Hematopoietic multipotent progenitor cell (in vitro differentiated cells): ENCODE data around the gene ATP6V1B1. TPM values are rescaled to one million over a fixed set of nuclear protein-coding genes. Genes with fewer than 3 reads are reported as not detected.
"Not testable (repeated sequence)": the region's sequence is repeated elsewhere in the genome, so short reads cannot be mapped to it uniquely, and the experiment has no call there.

Experiments
- DNase-seq, 3 donors: peaks; one replicate each; pipeline ENCODE4 v3.0.0-alpha.2; 2011 to 2015; ENCODE audit warnings: low read depth in 2 of 3, low spot score in 2 of 3
- small RNA-seq: library from RNA; depleted of rRNA; stranded (forward); fragments of <200 nt; gene quantifications from one replicate; pipeline ENCODE3, GENCODE V24; 2012
- total RNA-seq: library from RNA; depleted of rRNA; stranded (reverse); fragments of >200 nt; gene quantifications from one replicate; pipeline ENCODE4 v1.2.3, GENCODE V29; 2012

ATP6V1B1 gene
- total RNA-seq, 1 donor, result not detected

DNA sequence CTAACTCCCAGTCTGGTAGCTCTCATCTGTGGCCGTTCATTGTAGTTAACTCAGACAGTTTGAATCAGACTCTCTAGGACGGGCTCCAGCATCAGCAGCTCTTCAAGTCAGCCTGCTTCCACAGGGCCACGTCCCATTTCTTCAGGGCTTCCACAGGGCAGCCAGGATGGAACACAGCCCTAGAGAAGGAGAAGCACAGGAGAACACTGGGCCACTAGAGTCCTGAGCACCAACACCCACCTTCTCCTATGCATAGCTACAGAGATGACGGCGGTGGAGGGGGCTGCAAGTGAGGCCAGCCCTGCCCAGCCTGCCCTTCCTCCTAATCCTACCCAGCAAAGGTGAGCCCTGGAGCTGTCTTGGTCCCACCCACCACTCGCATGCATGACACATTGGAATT is 69.2 kb downstream of the ATP6V1B1 start:
- DNase-seq, result no peak

DNA sequence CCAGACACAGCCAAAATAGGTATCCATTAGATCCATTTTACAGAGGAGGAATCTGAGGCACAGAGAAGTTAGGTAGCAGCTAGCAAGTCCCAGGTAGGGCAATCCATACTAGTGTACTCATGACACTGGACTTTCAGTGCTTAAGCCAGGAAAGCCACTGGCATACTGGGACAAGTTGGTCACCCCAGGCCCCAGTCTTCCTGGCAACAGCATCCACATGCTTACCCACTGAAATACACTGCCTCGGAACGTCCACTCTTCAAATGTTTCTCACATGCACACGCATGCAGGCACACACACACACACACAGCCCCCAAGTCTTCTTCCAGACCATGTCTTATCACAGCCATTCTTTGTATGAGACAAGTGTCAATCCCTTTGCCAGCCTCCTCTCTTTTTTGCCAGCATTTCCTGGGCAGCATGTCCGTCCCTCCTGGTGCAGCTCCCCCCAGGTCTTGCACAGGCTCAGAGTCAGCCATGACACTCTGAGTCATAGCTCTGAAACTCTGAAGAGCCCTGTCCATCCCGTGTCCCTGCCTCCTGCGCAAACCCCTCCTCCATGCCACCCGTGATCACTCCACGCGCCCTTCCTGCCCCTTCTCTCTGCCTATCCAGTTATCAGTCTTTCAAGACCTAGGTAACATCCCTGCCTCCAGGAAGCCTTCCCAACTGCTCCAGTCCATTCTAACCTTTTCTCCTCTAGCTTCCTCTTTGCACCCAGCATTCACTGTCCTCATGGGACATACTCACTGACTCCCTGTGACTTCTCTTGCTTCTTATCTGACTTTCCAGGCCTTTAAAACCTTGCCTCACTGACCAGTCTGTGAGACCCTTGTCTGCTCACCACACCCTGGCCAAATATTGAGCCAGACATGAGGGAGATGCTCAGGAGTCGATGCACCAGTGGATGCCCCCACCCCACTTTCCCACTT is 69.8 kb downstream of the ATP6V1B1 start:
- no peak for DNase-seq

DNA sequence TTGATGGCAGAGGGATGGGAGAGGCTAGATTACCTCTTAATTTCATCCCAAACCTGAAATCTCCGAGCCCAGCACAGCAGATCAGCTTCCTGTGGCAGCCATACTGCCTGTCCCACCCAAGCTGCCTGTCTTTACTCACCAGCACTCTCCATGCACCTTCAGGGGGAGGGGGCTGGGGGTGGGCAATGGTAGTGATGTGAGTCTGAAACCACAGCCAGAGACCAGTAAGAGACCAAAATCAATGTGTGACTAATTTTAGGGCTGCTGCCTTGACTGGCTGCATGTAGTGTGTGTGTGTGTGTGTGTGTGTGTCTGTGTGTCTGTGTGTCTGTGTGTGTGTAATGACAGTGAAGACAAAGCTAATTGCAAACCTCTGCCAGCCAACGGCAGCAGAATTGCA is 70.6 kb downstream of the ATP6V1B1 start:
- DNase-seq, result no peak

DNA sequence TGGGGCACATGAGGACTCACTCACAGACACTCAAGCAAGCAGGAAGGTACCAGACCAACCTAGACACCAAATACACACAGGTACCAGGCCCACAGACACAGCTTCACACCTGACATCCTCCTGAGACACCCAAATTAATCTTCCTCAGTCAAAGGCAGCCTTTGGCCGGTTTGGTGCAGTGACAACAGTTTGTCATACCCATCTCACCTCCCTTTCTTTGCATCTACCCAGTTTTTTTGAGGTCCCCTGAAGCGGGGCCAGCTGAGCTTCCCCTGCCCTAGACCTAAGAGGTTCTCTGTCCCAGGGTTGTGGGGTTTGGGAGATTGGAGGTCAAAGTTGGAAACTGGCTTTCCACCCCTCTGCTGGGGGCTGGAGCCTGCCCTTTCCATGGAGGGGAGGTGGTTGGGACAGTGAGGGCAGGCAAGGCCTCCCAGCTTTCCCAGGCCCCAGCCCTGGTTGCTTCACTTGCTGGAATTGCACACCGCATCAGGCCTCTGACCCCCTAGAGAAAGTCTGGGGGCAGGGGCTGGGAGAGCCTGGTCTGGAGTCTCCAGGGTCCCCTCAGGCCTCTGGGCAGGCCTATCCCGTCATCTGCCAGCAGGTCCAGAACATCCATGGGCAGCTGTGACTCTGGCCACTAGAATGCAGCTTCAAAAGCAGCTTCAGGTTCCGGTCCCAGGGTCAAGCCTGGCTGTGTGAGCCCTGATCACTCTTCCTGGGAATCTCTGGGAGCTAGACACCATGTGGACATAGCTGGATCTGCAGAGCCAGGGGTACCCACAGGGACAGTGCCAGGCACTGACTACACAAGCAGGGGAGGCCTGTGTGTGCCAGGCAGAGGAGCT is 71.5 kb downstream of the ATP6V1B1 start:
- DNase-seq, result no peak

DNA sequence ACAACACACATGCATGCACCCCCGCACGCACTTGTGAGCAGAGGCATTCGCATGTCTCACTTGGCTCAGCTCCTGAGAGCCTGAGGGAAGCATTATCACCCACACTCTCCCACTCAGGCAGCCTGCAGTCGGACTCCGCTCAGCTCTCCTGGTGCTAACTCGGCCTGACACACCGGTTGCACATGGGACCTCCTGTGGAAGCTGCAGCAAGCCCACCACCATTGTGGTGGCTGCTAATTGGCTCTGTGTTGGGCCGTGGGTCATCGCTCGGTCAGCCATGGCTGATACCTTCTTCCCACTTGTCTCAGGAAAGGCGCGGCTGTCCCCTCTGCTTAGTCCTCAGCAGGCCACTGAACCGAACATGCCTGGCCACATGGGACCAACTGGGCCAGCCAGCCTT is 72.6 kb downstream of the ATP6V1B1 start:
- no peak for DNase-seq

DNA sequence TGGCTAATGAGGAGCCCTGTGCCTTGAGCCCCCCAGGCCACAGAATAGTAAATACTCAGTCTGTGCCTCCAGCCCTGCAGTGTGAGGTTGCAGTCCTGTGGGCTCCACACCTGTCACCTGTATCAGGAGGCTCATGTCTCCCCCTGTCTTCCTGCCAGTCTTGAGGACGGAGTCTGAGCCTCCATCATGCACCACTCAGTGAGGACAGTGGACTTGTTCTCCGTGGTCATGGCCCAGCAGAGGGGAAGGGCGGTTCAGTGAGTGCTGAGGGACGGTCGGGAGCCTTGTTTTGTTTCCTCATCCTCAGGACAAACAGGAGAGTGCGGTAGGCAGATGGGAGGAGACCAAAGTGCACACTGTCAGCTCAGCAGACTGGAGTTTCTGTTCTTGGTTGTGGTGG is 76.1 kb downstream of the ATP6V1B1 start:
- not testable (repeated sequence) for DNase-seq

Small RNAs within 50 kb of the gene (small RNA-seq; reads per million reads assigned to genes)
- gene RF02272 (not detected), gene RN7SL160P (not detected)

Other genes starting within 250 kb of the ATP6V1B1 start
- 4.3 TPM for gene ADD2, start 167.7 kb upstream of the ATP6V1B1 start, total RNA-seq
- gene FIGLA, start 145.3 kb upstream of the ATP6V1B1 start, total RNA-seq, result not detected
- not detected for gene CLEC4F, start 115.3 kb upstream of the ATP6V1B1 start, total RNA-seq
- gene CD207, start 100.1 kb upstream of the ATP6V1B1 start, total RNA-seq, result not detected
- not detected for gene VAX2, start 35.3 kb upstream of the ATP6V1B1 start, total RNA-seq
- 1.9 TPM for gene ANKRD53, start 42.7 kb downstream of the ATP6V1B1 start, total RNA-seq
- 18.9 TPM for gene TEX261, start 59.0 kb downstream of the ATP6V1B1 start, total RNA-seq
- gene NAGK, start 132.7 kb downstream of the ATP6V1B1 start, total RNA-seq, result 58.7 TPM
- gene MCEE, start 194.3 kb downstream of the ATP6V1B1 start, total RNA-seq, result 8.6 TPM
- gene MPHOSPH10, start 194.7 kb downstream of the ATP6V1B1 start, total RNA-seq, result 3.5 TPM